Ishikawa (cell line): ENCODE data around the gene TWNK.

ENCODE experiments used
- CEBPB ChIP-seq: IDR thresholded peaks from 2 replicates; pipeline ENCODE4 v1.6.1; 2012
- RAD21 ChIP-seq: IDR thresholded peaks from 2 replicates; pipeline ENCODE4 v1.6.1; 2012; ENCODE audit warnings: low read depth
- REST ChIP-seq: IDR thresholded peaks from 2 replicates; pipeline ENCODE4 v1.6.1; 2012; ENCODE audit warnings: low read depth, mild to moderate bottlenecking
- TAF1 ChIP-seq: IDR thresholded peaks from 2 replicates; pipeline ENCODE4 v1.6.1; 2012; ENCODE audit warnings: low read depth, mild to moderate bottlenecking
- TCF12 ChIP-seq: IDR thresholded peaks from 2 replicates; pipeline ENCODE4 v1.6.1; 2012; ENCODE audit warnings: low read depth
- TEAD4 ChIP-seq: IDR thresholded peaks from 2 replicates; pipeline ENCODE4 v1.6.1; 2012

DNA sequence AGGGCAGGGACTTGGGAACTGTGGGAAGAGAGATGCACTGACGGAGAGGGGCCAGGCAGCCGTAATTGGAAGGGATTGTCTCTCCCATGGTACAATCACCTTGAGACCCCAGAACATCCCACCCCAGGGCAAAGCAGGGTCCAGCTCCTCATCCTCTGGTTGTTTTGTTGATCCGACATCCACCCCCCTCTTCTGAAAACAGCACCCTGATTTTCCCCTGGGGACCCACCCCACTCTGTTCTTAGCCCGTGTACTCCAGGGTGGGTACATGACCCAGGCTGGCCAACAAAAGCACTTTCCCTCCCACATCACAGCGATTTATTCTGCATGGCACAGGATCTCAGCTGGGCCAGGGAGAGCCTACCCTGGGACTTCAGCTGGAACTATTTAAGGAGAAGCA, 29.5 kb downstream of the TWNK start:
- TF ChIP-seq REST (no peak), RAD21 (no peak), TAF1 (no peak), TCF12 (no peak), TEAD4 (no peak), CEBPB (no peak)
